ENCODE measurements around the gene TPRG1L.
A peak's percentile ranks its signal among the peaks of the same experiment; 100 is the strongest.

TPRG1L gene

GRCh38 chr1:3630161-3630611, 5.4 kb downstream of the TPRG1L start:
- Histone ChIP-seq H3K79me2 (ENCODE audit: low read length) (no peaks in the 10 kb centered on the region), H3K36me3 (replicated peaks; ENCODE audit: low read depth, low read length) (peaks cover 24% of the 10 kb centered on the region), H2AFZ (ENCODE audit: low read depth, low read length) (no peak overlapping the region), H3K9me3 (ENCODE audit: insufficient read depth, low read length) (no peaks in the 10 kb centered on the region), H3K9ac (ENCODE audit: low read length) (no peak overlapping the region), H3K27me3 (ENCODE audit: low read depth, low read length) (no peaks in the 10 kb centered on the region), H4K20me1 (ENCODE audit: insufficient read depth, low read length) (no peaks in the 10 kb centered on the region), H3K4me2 (ENCODE audit: low read length) (no peak overlapping the region), H3K4me3 (ENCODE audit: low read length) (no peak overlapping the region), H3K27ac (ENCODE audit: low read length) (no peak overlapping the region), H3K4me1 (ENCODE audit: low read length) (peaks cover 11% of the 10 kb centered on the region)
- TF ChIP-seq EZH2phosphoT487 (IDR thresholded peaks at IDR 0.05; ENCODE audit: low read depth): no peak
- peak; percentile 23; the same call in 1 of the 2 replicates for TF ChIP-seq CTCF (IDR thresholded peaks at IDR 0.05; ENCODE audit: low read depth, low read length)

- Histone ChIP-seq H3K4me3 (ENCODE audit: low read length) (no peak overlapping the region), H3K4me1 (ENCODE audit: low read length) (peaks cover 6% of the 10 kb centered on the region), H3K36me3 (replicated peaks; ENCODE audit: low read depth, low read length) (peaks cover 25% of the 10 kb centered on the region), H2AFZ (ENCODE audit: low read depth, low read length) (no peak overlapping the region), H3K79me2 (ENCODE audit: low read length) (no peaks in the 10 kb centered on the region), H3K9me3 (ENCODE audit: insufficient read depth, low read length) (no peaks in the 10 kb centered on the region), H3K9ac (ENCODE audit: low read length) (no peak overlapping the region), H4K20me1 (ENCODE audit: insufficient read depth, low read length) (no peaks in the 10 kb centered on the region), H3K27ac (ENCODE audit: low read length) (no peak overlapping the region), H3K27me3 (ENCODE audit: low read depth, low read length) (no peaks in the 10 kb centered on the region), H3K4me2 (ENCODE audit: low read length) (no peak overlapping the region)
- TF ChIP-seq EZH2phosphoT487 (IDR thresholded peaks at IDR 0.05; ENCODE audit: low read depth) (no peak), CTCF (IDR thresholded peaks at IDR 0.05; ENCODE audit: low read depth, low read length) (no peak)
Observed at GRCh38 chr1:3630914-3631313, 6.1 kb downstream of the TPRG1L start.

- no peak overlapping the region for H3K9ac ChIP-seq (ENCODE audit: low read length)
- H3K4me3 ChIP-seq (ENCODE audit: low read length): no peak overlapping the region
- peaks cover 25% of the 10 kb centered on the region for H3K36me3 ChIP-seq (replicated peaks; ENCODE audit: low read depth, low read length)
- no peak overlapping the region for H2AFZ ChIP-seq (ENCODE audit: low read depth, low read length)
- TF ChIP-seq EZH2phosphoT487 (IDR thresholded peaks at IDR 0.05; ENCODE audit: low read depth) (no peak), CTCF (IDR thresholded peaks at IDR 0.05; ENCODE audit: low read depth, low read length) (no peak)
- no peak overlapping the region for H3K4me2 ChIP-seq (ENCODE audit: low read length)
- H3K27me3 ChIP-seq (ENCODE audit: low read depth, low read length): no peaks in the 10 kb centered on the region
- peaks cover 4% of the 10 kb centered on the region; the same call in 1 of the 2 replicates for H3K4me1 ChIP-seq (ENCODE audit: low read length)
- H3K27ac ChIP-seq (ENCODE audit: low read length): no peak overlapping the region
- H4K20me1 ChIP-seq (ENCODE audit: insufficient read depth, low read length): no peaks in the 10 kb centered on the region
- H3K79me2 ChIP-seq (ENCODE audit: low read length): no peaks in the 10 kb centered on the region
- no peaks in the 10 kb centered on the region for H3K9me3 ChIP-seq (ENCODE audit: insufficient read depth, low read length)
Observed at GRCh38 chr1:3631320-3632260, 6.8 kb downstream of the TPRG1L start.

- no peak for TF ChIP-seq EZH2phosphoT487 (IDR thresholded peaks at IDR 0.05; ENCODE audit: low read depth)
- TF ChIP-seq CTCF (IDR thresholded peaks at IDR 0.05; ENCODE audit: low read depth, low read length): no peak
- Histone ChIP-seq H3K4me3 (ENCODE audit: low read length) (no peak overlapping the region), H3K4me1 (ENCODE audit: low read length) (peaks cover 4% of the 10 kb centered on the region; the same call in 1 of the 2 replicates), H3K27me3 (ENCODE audit: low read depth, low read length) (no peaks in the 10 kb centered on the region), H2AFZ (ENCODE audit: low read depth, low read length) (no peak overlapping the region), H3K27ac (ENCODE audit: low read length) (no peak overlapping the region), H3K9ac (ENCODE audit: low read length) (no peak overlapping the region), H3K36me3 (replicated peaks; ENCODE audit: low read depth, low read length) (peaks cover 25% of the 10 kb centered on the region), H3K4me2 (ENCODE audit: low read length) (no peak overlapping the region), H4K20me1 (ENCODE audit: insufficient read depth, low read length) (no peaks in the 10 kb centered on the region), H3K79me2 (ENCODE audit: low read length) (no peaks in the 10 kb centered on the region), H3K9me3 (ENCODE audit: insufficient read depth, low read length) (no peaks in the 10 kb centered on the region)
Observed at GRCh38 chr1:3632298-3632697, 7.5 kb downstream of the TPRG1L start.

All from OCI-LY3 (cell line).